NB4 (cell line): Measurements from ENCODE around the gene DNAAF1.

ENCODE experiments used
- DNase-seq: peaks from one replicate; pipeline ENCODE4 v3.0.0; 2010; ENCODE audit warnings: low read depth
- H3K4me3 ChIP-seq: one replicate; pipeline ENCODE4 v1.5.1; 2011; ENCODE audit warnings: mild to moderate bottlenecking, low read depth, low read length, moderate library complexity
- MAX ChIP-seq: IDR thresholded peaks from 2 replicates; pipeline ENCODE4 v1.6.1; 2011; ENCODE audit warnings: low read depth, low read length
- MYC ChIP-seq: IDR thresholded peaks from 2 replicates; pipeline ENCODE4 v1.6.1; 2011; ENCODE audit warnings: low read depth, low read length
- POLR2A ChIP-seq: IDR thresholded peaks from 2 replicates; pipeline ENCODE4 v1.6.1; 2011; ENCODE audit warnings: mild to moderate bottlenecking; ENCODE audit not compliant: insufficient read length; ENCODE audit errors: extremely low read depth
- TF ChIP-seq, protein P1 (sequence below): IDR thresholded peaks from one replicate; pipeline ENCODE4 v1.5.1; 2012; ENCODE audit warnings: low read depth, low read length

The DNAAF1 gene

GRCh38 chr16:84136331-84137125, 8.6 kb upstream of the DNAAF1 start:
- no peak overlapping the region for H3K4me3 ChIP-seq
- DNase-seq: no peak
- TF ChIP-seq MYC: no peak
- no peak for TF ChIP-seq POLR2A
- TF ChIP-seq MAX: no peak
- TF ChIP-seq, protein P1, sequence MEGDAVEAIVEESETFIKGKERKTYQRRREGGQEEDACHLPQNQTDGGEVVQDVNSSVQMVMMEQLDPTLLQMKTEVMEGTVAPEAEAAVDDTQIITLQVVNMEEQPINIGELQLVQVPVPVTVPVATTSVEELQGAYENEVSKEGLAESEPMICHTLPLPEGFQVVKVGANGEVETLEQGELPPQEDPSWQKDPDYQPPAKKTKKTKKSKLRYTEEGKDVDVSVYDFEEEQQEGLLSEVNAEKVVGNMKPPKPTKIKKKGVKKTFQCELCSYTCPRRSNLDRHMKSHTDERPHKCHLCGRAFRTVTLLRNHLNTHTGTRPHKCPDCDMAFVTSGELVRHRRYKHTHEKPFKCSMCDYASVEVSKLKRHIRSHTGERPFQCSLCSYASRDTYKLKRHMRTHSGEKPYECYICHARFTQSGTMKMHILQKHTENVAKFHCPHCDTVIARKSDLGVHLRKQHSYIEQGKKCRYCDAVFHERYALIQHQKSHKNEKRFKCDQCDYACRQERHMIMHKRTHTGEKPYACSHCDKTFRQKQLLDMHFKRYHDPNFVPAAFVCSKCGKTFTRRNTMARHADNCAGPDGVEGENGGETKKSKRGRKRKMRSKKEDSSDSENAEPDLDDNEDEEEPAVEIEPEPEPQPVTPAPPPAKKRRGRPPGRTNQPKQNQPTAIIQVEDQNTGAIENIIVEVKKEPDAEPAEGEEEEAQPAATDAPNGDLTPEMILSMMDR: no peak

- DNase-seq: no peak
- H3K4me3 ChIP-seq: no peak overlapping the region
- TF ChIP-seq MYC: no peak
These were observed 7.8 kb upstream of the DNAAF1 start for GRCh38 chr16:84137287-84137686.

DNA sequence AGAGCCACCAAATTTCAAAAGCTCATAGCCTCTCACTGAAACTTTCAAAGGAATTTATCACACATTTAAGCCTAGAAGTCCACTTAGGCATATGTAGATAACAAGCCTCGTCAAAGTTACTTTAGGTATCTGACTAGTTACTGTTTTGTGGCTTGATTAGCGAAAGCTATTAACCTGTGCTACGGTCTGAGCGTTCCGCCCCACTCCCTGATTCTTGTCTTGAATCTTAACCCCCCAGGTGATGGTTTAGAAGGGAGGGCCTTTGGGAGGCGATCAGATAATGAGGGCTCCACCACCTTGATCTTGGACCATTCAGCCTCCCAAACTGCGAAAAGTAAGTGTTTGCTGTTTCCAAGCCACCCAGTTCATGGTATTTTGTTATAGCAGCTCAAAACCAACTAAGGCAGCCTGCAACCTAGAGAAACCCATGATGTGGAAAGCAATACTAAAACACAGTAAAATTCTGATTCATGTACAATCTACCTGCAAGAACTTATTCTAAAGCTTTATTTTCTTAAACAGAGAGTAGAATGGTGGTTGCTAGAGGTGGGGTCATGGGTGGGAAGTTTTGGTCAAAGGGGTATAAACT, 7.2 kb upstream of the DNAAF1 start:
- TF ChIP-seq, protein P1: no peak
- no peak for TF ChIP-seq POLR2A
- no peak for TF ChIP-seq MAX
- no peak for TF ChIP-seq MYC
- DNase-seq: no peak
- H3K4me3 ChIP-seq: no peak overlapping the region

DNA sequence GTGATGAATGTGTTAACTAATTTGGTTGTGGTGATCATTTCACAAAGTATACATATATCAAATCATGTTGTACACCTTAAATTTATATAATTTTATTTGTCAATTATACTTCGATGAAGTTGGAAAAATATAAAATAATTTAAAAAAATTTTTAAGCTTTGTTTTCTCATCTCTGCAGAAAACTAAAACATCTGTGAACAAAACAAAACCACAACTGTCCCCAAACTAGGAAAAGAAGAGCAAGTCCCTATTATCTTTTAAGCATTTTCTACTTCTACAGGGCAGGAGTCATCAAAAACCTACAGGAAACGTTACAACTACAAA, 6.6 kb upstream of the DNAAF1 start:
- no peak for TF ChIP-seq MYC
- TF ChIP-seq, protein P1: no peak
- no peak for TF ChIP-seq POLR2A
- TF ChIP-seq MAX: no peak
- DNase-seq: no peak
- H3K4me3 ChIP-seq: no peak overlapping the region

DNA sequence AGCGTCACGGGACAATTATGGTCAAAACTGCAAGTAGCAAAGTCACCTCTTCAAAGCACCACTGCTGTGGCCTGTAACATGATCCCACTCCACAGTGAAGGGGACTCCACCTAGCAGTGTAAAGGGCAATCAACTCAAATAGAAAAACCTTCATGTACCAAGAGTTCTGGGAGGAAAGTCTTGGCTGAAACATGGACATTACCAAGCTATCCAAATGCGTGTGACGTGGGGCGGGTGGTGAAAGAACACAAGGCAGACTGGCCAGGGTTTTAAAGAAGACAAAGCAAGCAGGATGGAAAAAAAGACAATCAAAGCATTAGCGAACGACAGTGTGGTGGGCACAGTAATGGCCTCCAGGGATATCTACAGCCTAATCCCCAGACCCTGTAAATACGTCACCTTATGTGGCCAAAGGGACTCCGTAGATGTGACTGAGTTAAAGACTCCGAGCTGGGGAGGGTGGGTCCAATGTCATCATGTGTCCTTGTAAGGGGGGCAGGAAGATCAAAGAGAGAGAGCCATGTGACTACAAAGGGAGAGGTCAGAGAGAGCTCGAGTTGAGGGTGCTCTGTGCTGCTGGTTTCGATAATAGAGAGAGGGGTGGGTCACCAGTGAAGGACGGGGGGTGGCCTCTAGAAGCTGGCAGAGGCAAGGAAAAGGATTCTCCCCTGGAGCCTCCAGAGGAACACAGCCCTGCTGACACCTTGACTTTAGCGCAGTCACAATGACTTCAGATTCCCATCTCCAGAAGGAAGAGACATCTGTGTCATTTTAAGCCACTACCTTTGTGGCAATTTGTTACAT, 6.1 kb upstream of the DNAAF1 start:
- TF ChIP-seq POLR2A: no peak
- TF ChIP-seq MAX: 0 out of 2 replicates have a peak, but pooled peaks have one; percentile 22
- no peak for DNase-seq
- no peak overlapping the region for H3K4me3 ChIP-seq

GRCh38 chr16:84139628-84140258, 5.4 kb upstream of the DNAAF1 start:
- H3K4me3 ChIP-seq: no peak overlapping the region
- no peak for TF ChIP-seq MYC
- TF ChIP-seq MAX: no peak
- TF ChIP-seq POLR2A: no peak
- TF ChIP-seq, protein P1: no peak
- DNase-seq: no peak
